ENCODE results near the gene KRT79. TPM values are rescaled to one million over a fixed set of nuclear protein-coding genes. Genes with fewer than 3 reads are reported as not detected.

The KRT79 gene
- total and polyA plus RNA-seq, 2 of the 8 experiments (the other 6 are each of a cell fraction or from before 2014, with no cell fraction given): not detected

GRCh38 chr12:52783563-52784316 lies 50.4 kb downstream of the KRT79 start (continued):
- TF ChIP-seq TAF1 (IDR thresholded peaks at IDR 0.05; ENCODE audit: low read depth, low read length) (no peak), RNF2 (IDR thresholded peaks at IDR 0.05; ENCODE audit: borderline replicate concordance, low read depth, low read length, missing control alignments, poor library complexity, severe bottlenecking) (no peak), PHF8 (conservative IDR thresholded peaks at IDR 0.05; ENCODE audit: low read depth, low read length) (no peak), EP300 (IDR thresholded peaks at IDR 0.05; ENCODE audit: borderline replicate concordance in 1 of 2, low read depth in 2 of 2, low read length in 2 of 2) (no peak), SP2 (IDR thresholded peaks at IDR 0.05; ENCODE audit: low read length) (no peak), BACH1 (IDR thresholded peaks at IDR 0.05; ENCODE audit: low read length) (no peak)

Measured in H1 (cell line).